ENCODE results near the gene VCAN. TPM values are rescaled to one million over a fixed set of nuclear protein-coding genes. Genes with fewer than 3 reads are reported as not detected.

Gene VCAN
- total and polyA plus RNA-seq, 11 donors = 4.8 to 121 (median 26.4) TPM

DNA sequence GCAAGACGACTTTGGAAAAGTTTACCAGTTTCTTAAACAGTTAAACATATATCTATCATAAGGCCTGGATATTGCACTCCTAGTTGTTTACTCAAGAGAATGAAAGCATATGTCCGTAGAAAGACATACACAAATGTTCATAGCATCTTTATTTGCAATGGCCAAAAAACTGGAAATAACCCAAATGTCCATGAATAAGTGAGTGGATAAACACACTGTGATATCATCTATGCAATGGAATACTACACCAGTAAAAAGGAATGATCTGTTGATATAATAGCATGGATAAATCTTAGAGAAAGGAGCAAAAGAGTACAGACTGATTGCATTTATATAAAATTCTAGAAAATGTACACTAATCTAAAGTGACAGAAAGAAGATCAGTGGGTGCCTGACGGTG is 28.0 kb upstream of the VCAN start:
- 92 to 96% (median 93%) methylated on average over 3 of the region's 3 CpGs for WGBS, 4 donors
- H3K27me3 ChIP-seq = no peaks in the 10 kb centered on the region
- no peak overlapping the region for H3K27ac ChIP-seq
- no peaks in the 10 kb centered on the region for H3K36me3 ChIP-seq
- no peaks in the 10 kb centered on the region for H3K4me1 ChIP-seq
- no peaks in the 10 kb centered on the region for H3K9me3 ChIP-seq
- DNase-seq (no peak), ATAC-seq (no peak)
- H3K4me3 ChIP-seq = no peak overlapping the region
- intact Hi-C loops (cut with DNase I) = no loop called here
- TF ChIP-seq, protein P1, sequence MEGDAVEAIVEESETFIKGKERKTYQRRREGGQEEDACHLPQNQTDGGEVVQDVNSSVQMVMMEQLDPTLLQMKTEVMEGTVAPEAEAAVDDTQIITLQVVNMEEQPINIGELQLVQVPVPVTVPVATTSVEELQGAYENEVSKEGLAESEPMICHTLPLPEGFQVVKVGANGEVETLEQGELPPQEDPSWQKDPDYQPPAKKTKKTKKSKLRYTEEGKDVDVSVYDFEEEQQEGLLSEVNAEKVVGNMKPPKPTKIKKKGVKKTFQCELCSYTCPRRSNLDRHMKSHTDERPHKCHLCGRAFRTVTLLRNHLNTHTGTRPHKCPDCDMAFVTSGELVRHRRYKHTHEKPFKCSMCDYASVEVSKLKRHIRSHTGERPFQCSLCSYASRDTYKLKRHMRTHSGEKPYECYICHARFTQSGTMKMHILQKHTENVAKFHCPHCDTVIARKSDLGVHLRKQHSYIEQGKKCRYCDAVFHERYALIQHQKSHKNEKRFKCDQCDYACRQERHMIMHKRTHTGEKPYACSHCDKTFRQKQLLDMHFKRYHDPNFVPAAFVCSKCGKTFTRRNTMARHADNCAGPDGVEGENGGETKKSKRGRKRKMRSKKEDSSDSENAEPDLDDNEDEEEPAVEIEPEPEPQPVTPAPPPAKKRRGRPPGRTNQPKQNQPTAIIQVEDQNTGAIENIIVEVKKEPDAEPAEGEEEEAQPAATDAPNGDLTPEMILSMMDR (IDR thresholded peaks at IDR 0.05) = no peak
- TF ChIP-seq POLR2A (IDR thresholded peaks at IDR 0.05) = no peak

DNA sequence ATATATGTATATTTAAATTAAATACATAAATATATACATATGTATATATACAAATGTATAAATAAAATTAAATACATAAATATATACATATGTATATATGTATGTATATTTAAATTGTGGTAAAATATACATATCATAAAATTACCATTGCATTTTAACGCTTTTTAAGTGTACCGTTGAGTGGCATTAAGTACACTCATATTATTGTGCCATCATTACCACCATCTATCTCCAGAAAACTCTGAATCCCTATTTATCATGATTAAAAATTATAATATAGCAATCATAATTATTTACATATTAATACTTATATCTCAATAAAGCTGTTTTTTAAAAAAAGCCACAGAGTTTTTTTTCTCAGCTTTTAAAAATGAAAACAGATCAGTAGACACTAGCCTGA is 27.1 kb upstream of the VCAN start:
- ATAC-seq (no peak), DNase-seq (no peak)
- H3K4me1 ChIP-seq = no peaks in the 10 kb centered on the region
- H3K27ac ChIP-seq = no peak overlapping the region
- H3K27me3 ChIP-seq = no peaks in the 10 kb centered on the region
- no peaks in the 10 kb centered on the region for H3K9me3 ChIP-seq
- 71 to 99% (median 97%) methylated on average over 2 of the region's 2 CpGs for WGBS, 4 donors
- H3K4me3 ChIP-seq = no peak overlapping the region
- intact Hi-C loops (cut with DNase I) = no loop called here
- TF ChIP-seq, protein P1 (IDR thresholded peaks at IDR 0.05) = no peak
- no peak for TF ChIP-seq POLR2A (IDR thresholded peaks at IDR 0.05)
- no peaks in the 10 kb centered on the region for H3K36me3 ChIP-seq

DNA sequence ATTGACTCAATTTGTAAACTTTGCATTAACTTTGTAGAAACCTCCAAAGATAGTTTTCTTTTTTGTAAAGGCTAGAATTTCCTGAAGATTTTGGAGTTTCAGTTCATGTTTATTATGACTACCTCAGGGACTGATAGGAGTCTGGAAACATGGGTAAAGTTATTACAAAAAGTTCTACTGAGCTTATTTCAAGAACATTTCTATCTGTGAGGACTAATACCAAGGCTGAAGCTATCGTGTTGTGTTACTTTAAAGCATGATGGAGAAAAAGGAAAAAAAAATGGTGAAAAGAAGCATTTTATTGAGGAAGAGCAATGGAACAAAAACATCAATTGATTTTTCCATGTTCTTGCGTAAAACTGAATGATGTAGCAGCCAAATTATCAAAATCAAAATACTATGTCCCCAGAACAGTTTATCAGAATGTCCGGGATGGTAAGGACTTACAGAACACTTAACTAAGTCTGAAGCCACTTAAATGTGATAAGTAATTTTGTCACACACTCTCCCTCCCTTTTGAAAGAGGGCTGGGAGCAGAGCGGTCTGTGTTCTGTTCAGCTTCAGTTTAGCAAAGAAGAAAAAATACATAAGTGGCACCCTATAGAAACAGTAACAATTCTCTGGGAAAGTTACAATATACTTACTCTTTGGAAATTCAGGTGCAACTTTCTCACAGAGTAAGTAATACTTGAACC is 25.1 kb upstream of the VCAN start:
- Histone ChIP-seq H3K36me3 (no peaks in the 10 kb centered on the region), H3K9me3 (no peaks in the 10 kb centered on the region), H3K4me3 (no peak overlapping the region), H3K4me1 (peaks cover 0 to 5% (median 0%) of the 10 kb centered on the region in 12 donors), H3K27ac (no peak overlapping the region), H3K27me3 (no peaks in the 10 kb centered on the region)
- peak in 3 of 4 donors; percentile 43 to 68 (median 47) for ATAC-seq
- DNase-seq = no peak
- 43 to 48% (median 45%) methylated on average over 4 of the region's 4 CpGs for WGBS, 4 donors
- intact Hi-C loops (cut with DNase I) = no loop called here
- TF ChIP-seq POLR2A (IDR thresholded peaks at IDR 0.05) = no peak
- TF ChIP-seq, protein P1 (IDR thresholded peaks at IDR 0.05) = no peak

DNA sequence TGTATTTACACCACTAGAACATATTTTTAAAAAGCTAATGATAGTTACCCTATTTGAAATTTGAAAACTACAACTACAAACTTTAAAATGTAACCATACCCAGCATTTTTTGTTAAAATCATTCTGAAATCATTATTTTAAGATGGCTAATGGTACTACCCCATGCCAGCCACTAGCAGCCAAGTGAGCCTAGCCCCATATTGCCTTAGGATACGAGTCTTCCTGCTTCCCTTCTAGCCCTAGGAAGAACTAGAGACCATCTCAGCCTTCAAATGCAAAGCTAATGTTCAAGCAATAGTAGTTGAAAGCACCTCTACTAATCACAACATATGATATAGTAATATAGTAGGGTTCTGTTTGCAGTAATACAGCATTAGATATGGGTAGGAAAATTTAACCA is 24.0 kb upstream of the VCAN start:
- intact Hi-C loops (cut with DNase I) = no loop called here
- H3K27ac ChIP-seq = no peak overlapping the region
- H3K4me3 ChIP-seq = no peak overlapping the region
- peaks cover 0 to 5% (median 0%) of the 10 kb centered on the region in 12 donors for H3K4me1 ChIP-seq
- ATAC-seq (no peak), DNase-seq (no peak)
- 90 to 94% (median 92%) methylated on average over 1 of the region's 1 CpG for WGBS, 4 donors
- no peaks in the 10 kb centered on the region for H3K27me3 ChIP-seq
- H3K36me3 ChIP-seq = no peaks in the 10 kb centered on the region
- no peak for TF ChIP-seq POLR2A (IDR thresholded peaks at IDR 0.05)
- TF ChIP-seq, protein P1 (IDR thresholded peaks at IDR 0.05) = no peak
- H3K9me3 ChIP-seq = no peaks in the 10 kb centered on the region

Data from heart left ventricle (tissue), 16 donors.